Measurements from ENCODE around the gene HEBP1. TPM values are rescaled to one million over a fixed set of nuclear protein-coding genes. Genes with fewer than 3 reads are reported as not detected.

HEBP1 gene
- total RNA-seq, 2 donors from 2014 or later: 25.0 to 34.2 TPM

GRCh38 chr12:12951504-12951903 is 48.6 kb downstream of the HEBP1 start:
- H3K9me3 Mint-ChIP-seq: peaks cover 0 to 3% of the 10 kb centered on the region in 2 donors
- no peak for DNase-seq (ENCODE audit: low spot score in 2 of 2)

GRCh38 chr12:12947902-12948301 is 52.2 kb downstream of the HEBP1 start:
- DNase-seq (ENCODE audit: low spot score in 2 of 2) (no peak), ATAC-seq (peak in 1 of 2 donors; percentile 20)
- no peaks in the 10 kb centered on the region for H3K9me3 Mint-ChIP-seq
- no peaks in the 10 kb centered on the region for H3K36me3 Mint-ChIP-seq
- no peak overlapping the region for H3K27ac Mint-ChIP-seq

More at GRCh38 chr12:12951504-12951903, 48.6 kb downstream of the HEBP1 start:
- Mint-ChIP-seq H3K27ac (no peak overlapping the region), H3K36me3 (no peaks in the 10 kb centered on the region)
- ATAC-seq: no peak

- H3K9me3 Mint-ChIP-seq: no peaks in the 10 kb centered on the region
- ATAC-seq (no peak), DNase-seq (ENCODE audit: low spot score in 2 of 2) (no peak)
- no peaks in the 10 kb centered on the region for H3K36me3 Mint-ChIP-seq
- no peak overlapping the region for H3K27ac Mint-ChIP-seq
Measured at GRCh38 chr12:12946686-12947355, 53.2 kb downstream of the HEBP1 start.

GRCh38 chr12:12945591-12945990 is 54.5 kb downstream of the HEBP1 start:
- no peaks in the 10 kb centered on the region for H3K9me3 Mint-ChIP-seq
- no peak overlapping the region for H3K27ac Mint-ChIP-seq
- no peak for ATAC-seq
- DNase-seq (ENCODE audit: low spot score in 2 of 2): no peak
- H3K36me3 Mint-ChIP-seq: no peaks in the 10 kb centered on the region

- H3K27ac Mint-ChIP-seq: no peak overlapping the region
- no peaks in the 10 kb centered on the region for H3K9me3 Mint-ChIP-seq
- DNase-seq (ENCODE audit: low spot score in 2 of 2): no peak
- no peak for ATAC-seq
- no peaks in the 10 kb centered on the region for H3K36me3 Mint-ChIP-seq
Measured at GRCh38 chr12:12943586-12944260, 56.3 kb downstream of the HEBP1 start.

GRCh38 chr12:12941450-12942350 is 58.4 kb downstream of the HEBP1 start:
- DNase-seq (ENCODE audit: low spot score in 2 of 2) (no peak), ATAC-seq (no peak)
- no peak overlapping the region for H3K27ac Mint-ChIP-seq
- H3K36me3 Mint-ChIP-seq: no peaks in the 10 kb centered on the region
- no peaks in the 10 kb centered on the region for H3K9me3 Mint-ChIP-seq

- no peaks in the 10 kb centered on the region for H3K36me3 Mint-ChIP-seq
- DNase-seq (ENCODE audit: low spot score in 2 of 2): no peak
- no peak for ATAC-seq
- H3K27ac Mint-ChIP-seq: no peak overlapping the region
- no peaks in the 10 kb centered on the region for H3K9me3 Mint-ChIP-seq
Measured at GRCh38 chr12:12939888-12940287, 60.2 kb downstream of the HEBP1 start.

- DNase-seq (ENCODE audit: low spot score in 2 of 2) (no peak), ATAC-seq (no peak)
- no peak overlapping the region for H3K27ac Mint-ChIP-seq
- no peaks in the 10 kb centered on the region for H3K36me3 Mint-ChIP-seq
- no peaks in the 10 kb centered on the region for H3K9me3 Mint-ChIP-seq
Measured at GRCh38 chr12:12938541-12938940, 61.5 kb downstream of the HEBP1 start.

- no peaks in the 10 kb centered on the region for H3K36me3 Mint-ChIP-seq
- no peak overlapping the region for H3K27ac Mint-ChIP-seq
- no peaks in the 10 kb centered on the region for H3K9me3 Mint-ChIP-seq
- ATAC-seq (no peak), DNase-seq (ENCODE audit: low spot score in 2 of 2) (no peak)
Measured at GRCh38 chr12:12936983-12937491, 63.0 kb downstream of the HEBP1 start.

GRCh38 chr12:12934556-12934955 is 65.5 kb downstream of the HEBP1 start:
- Mint-ChIP-seq H3K27ac (no peak overlapping the region), H3K9me3 (no peaks in the 10 kb centered on the region), H3K36me3 (no peaks in the 10 kb centered on the region)
- ATAC-seq (no peak), DNase-seq (ENCODE audit: low spot score in 2 of 2) (no peak)

GRCh38 chr12:12933742-12934141 is 66.3 kb downstream of the HEBP1 start:
- Mint-ChIP-seq H3K9me3 (no peaks in the 10 kb centered on the region), H3K27ac (no peak overlapping the region)
- ATAC-seq: no peak

GRCh38 chr12:12930633-12931219 is 69.3 kb downstream of the HEBP1 start:
- Mint-ChIP-seq H3K27ac (no peak overlapping the region), H3K9me3 (no peaks in the 10 kb centered on the region), H3K36me3 (no peaks in the 10 kb centered on the region)
- DNase-seq (ENCODE audit: low spot score in 2 of 2): no peak
- no peak for ATAC-seq

More at GRCh38 chr12:12933742-12934141, 66.3 kb downstream of the HEBP1 start:
- no peak for DNase-seq (ENCODE audit: low spot score in 2 of 2)
- no peaks in the 10 kb centered on the region for H3K36me3 Mint-ChIP-seq

- Mint-ChIP-seq H3K36me3 (no peaks in the 10 kb centered on the region), H3K27ac (no peak overlapping the region), H3K9me3 (no peaks in the 10 kb centered on the region)
- ATAC-seq: no peak
- DNase-seq (ENCODE audit: low spot score in 2 of 2): no peak
Measured at GRCh38 chr12:12929696-12930095, 70.4 kb downstream of the HEBP1 start.

GRCh38 chr12:12927211-12928079 is 72.6 kb downstream of the HEBP1 start:
- Mint-ChIP-seq H3K9me3 (no peaks in the 10 kb centered on the region), H3K27ac (peak overlapping the region in 1 of 2 donors; percentile 33), H3K36me3 (no peaks in the 10 kb centered on the region)
- peak in 1 of 2 donors; percentile 91 for ATAC-seq
- peak in 1 of 2 donors; percentile 78 for DNase-seq (ENCODE audit: low spot score in 2 of 2)

- ATAC-seq: no peak
- H3K36me3 Mint-ChIP-seq: no peaks in the 10 kb centered on the region
- H3K27ac Mint-ChIP-seq: no peak overlapping the region
- no peak for DNase-seq (ENCODE audit: low spot score in 2 of 2)
- H3K9me3 Mint-ChIP-seq: no peaks in the 10 kb centered on the region
Measured at GRCh38 chr12:12926571-12927071, 73.4 kb downstream of the HEBP1 start.

- Mint-ChIP-seq H3K27ac (no peak overlapping the region), H3K9me3 (no peaks in the 10 kb centered on the region), H3K36me3 (no peaks in the 10 kb centered on the region)
- DNase-seq (ENCODE audit: low spot score in 2 of 2) (no peak), ATAC-seq (no peak)
Measured at GRCh38 chr12:12925388-12925787, 74.7 kb downstream of the HEBP1 start.

Data from activated naive CD4-positive, alpha-beta T cell treated with anti-CD3 and anti-CD28 coated beads, Interleukin-2, amount 50 U/mL, for 72 hours (primary cell).